ENCODE data around the gene UBE2V1.

GRCh38 chr20:50120935-50121693 lies 8.2 kb upstream of the UBE2V1 start:
- TF ChIP-seq POLR2A (IDR thresholded peaks at IDR 0.05; ENCODE audit: low read depth, low read length) (no peak), POLR2AphosphoS5 (IDR thresholded peaks at IDR 0.05; ENCODE audit: low read depth, low read length) (no peak)
